Measurements from ENCODE around the gene FOXK1. TPM values are rescaled to one million over a fixed set of nuclear protein-coding genes. Genes with fewer than 3 reads are reported as not detected.

Gene FOXK1
- total and polyA plus RNA-seq, 8 donors = 3.9 to 20.6 (median 15.5) TPM

GRCh38 chr7:4711093-4711492 lies 29.0 kb downstream of the FOXK1 start:
- H3K4me1 ChIP-seq = peaks cover 0 to 3% (median 0%) of the 10 kb centered on the region in 3 donors
- WGBS, 2 donors = 95 to 96% methylated on average over 10 of the region's 10 CpGs
- H3K27me3 ChIP-seq = no peaks in the 10 kb centered on the region
- H3K4me3 ChIP-seq = no peak overlapping the region
- no peak for TF ChIP-seq CTCF (IDR thresholded peaks at IDR 0.05)
- H3K36me3 ChIP-seq = no peaks in the 10 kb centered on the region
- no peak for ATAC-seq
- H3K9me3 ChIP-seq = no peaks in the 10 kb centered on the region
- H3K27ac ChIP-seq = no peak overlapping the region
- no peak for FAIRE-seq
- DNase-seq = peak in 1 of 6 donors; percentile 26
- intact Hi-C loops (cut with DNase I) = no loop called here

- DNase-seq (peak in 1 of 6 donors; percentile 58), ATAC-seq (no peak), FAIRE-seq (no peak)
- no peaks in the 10 kb centered on the region for H3K36me3 ChIP-seq
- no peak for TF ChIP-seq CTCF (IDR thresholded peaks at IDR 0.05)
- no peak overlapping the region for H3K4me3 ChIP-seq
- H3K27me3 ChIP-seq = no peaks in the 10 kb centered on the region
- no peaks in the 10 kb centered on the region for H3K9me3 ChIP-seq
- 94 to 95% methylated on average over 18 of the region's 18 CpGs for WGBS, 2 donors
- intact Hi-C loops (cut with DNase I) = no loop called here
- no peak overlapping the region for H3K27ac ChIP-seq
- peaks cover 0 to 3% (median 0%) of the 10 kb centered on the region in 3 donors for H3K4me1 ChIP-seq
Measured at GRCh38 chr7:4711634-4712033, 29.5 kb downstream of the FOXK1 start.

- Histone ChIP-seq H3K4me1 (peaks cover 0 to 3% (median 0%) of the 10 kb centered on the region in 3 donors), H3K4me3 (no peak overlapping the region), H3K9me3 (no peaks in the 10 kb centered on the region), H3K27me3 (no peaks in the 10 kb centered on the region), H3K27ac (peak overlapping the region in 1 of 4 donors; percentile 31), H3K36me3 (no peaks in the 10 kb centered on the region)
- DNase-seq (peak in 1 of 6 donors; percentile 9), ATAC-seq (peak in 3 of 4 donors; percentile 37 to 72 (median 68)), FAIRE-seq (no peak)
- TF ChIP-seq CTCF (IDR thresholded peaks at IDR 0.05) = no peak
- intact Hi-C loops (cut with DNase I) = no loop called here
- 81 to 83% methylated on average over 24 of the region's 24 CpGs for WGBS, 2 donors
Measured at GRCh38 chr7:4712281-4713182, 30.4 kb downstream of the FOXK1 start.

GRCh38 chr7:4713183-4713784 lies 31.2 kb downstream of the FOXK1 start:
- FAIRE-seq = no peak
- H3K4me3 ChIP-seq = no peak overlapping the region
- peaks cover 0 to 3% (median 0%) of the 10 kb centered on the region in 3 donors for H3K4me1 ChIP-seq
- H3K9me3 ChIP-seq = no peaks in the 10 kb centered on the region
- intact Hi-C loops (cut with DNase I) = no loop called here
- peak in 3 of 4 donors; percentile 14 to 41 (median 15) for ATAC-seq
- 91 to 94% methylated on average over 27 of the region's 27 CpGs for WGBS, 2 donors
- H3K27ac ChIP-seq = peak overlapping the region in 1 of 4 donors; percentile 31
- TF ChIP-seq CTCF (IDR thresholded peaks at IDR 0.05) = no peak
- H3K27me3 ChIP-seq = no peaks in the 10 kb centered on the region
- no peaks in the 10 kb centered on the region for H3K36me3 ChIP-seq
- peak in 1 of 6 donors; percentile 14 for DNase-seq
